H9 (cell line): ENCODE data around the gene FAM107A. TPM values are rescaled to one million over a fixed set of nuclear protein-coding genes. Genes with fewer than 3 reads are reported as not detected.

Experiments used
- DNase-seq: peaks from one replicate; pipeline ENCODE4 v3.0.0-alpha.2; 2017
- H2AFZ ChIP-seq: one replicate; pipeline ENCODE4 v1.6.1; 2013; ENCODE audit warnings: mild to moderate bottlenecking, low read length, control low read depth, moderate library complexity
- H2AK5ac ChIP-seq: 2 replicates; pipeline ENCODE4 v1.6.1; 2013; ENCODE audit warnings: low read length, control low read depth, mixed read lengths; ENCODE audit not compliant: insufficient read length
- H2BK120ac ChIP-seq: one replicate; pipeline ENCODE4 v1.6.1; 2013; ENCODE audit warnings: low read depth, mild to moderate bottlenecking, low read length, control low read depth, inconsistent platforms; ENCODE audit not compliant: poor library complexity, severe bottlenecking
- H2BK12ac ChIP-seq: 2 replicates; pipeline ENCODE4 v1.6.1; 2013; ENCODE audit warnings: low read length, control low read depth, mixed read lengths, low read depth; ENCODE audit not compliant: insufficient read length
- H2BK15ac ChIP-seq: 2 replicates; pipeline ENCODE4 v1.6.1; 2013; ENCODE audit warnings: low read depth, low read length, control low read depth
- H2BK20ac ChIP-seq: one replicate; pipeline ENCODE4 v1.6.1; 2013; ENCODE audit warnings: low read depth, mild to moderate bottlenecking, low read length, control low read depth, inconsistent platforms; ENCODE audit not compliant: poor library complexity, severe bottlenecking
- H2BK5ac ChIP-seq: 2 replicates; pipeline ENCODE4 v1.6.1; 2013; ENCODE audit warnings: low read length, control low read depth, mixed read lengths; ENCODE audit not compliant: insufficient read length
- H3K14ac ChIP-seq: 2 replicates; pipeline ENCODE4 v1.6.1; 2013; ENCODE audit warnings: low read length, control low read depth; ENCODE audit not compliant: insufficient read depth
- H3K18ac ChIP-seq: 2 replicates; pipeline ENCODE4 v1.6.1; 2013; ENCODE audit warnings: low read depth, mild to moderate bottlenecking, mixed read lengths, low read length, control low read depth; ENCODE audit not compliant: insufficient read length
- H3K23ac ChIP-seq: 2 replicates; pipeline ENCODE4 v1.6.1; 2013; ENCODE audit warnings: low read length, control low read depth, mixed read lengths, low read depth; ENCODE audit not compliant: insufficient read length
- H3K23me2 ChIP-seq: 2 replicates; pipeline ENCODE4 v1.6.1; 2013; ENCODE audit warnings: low read depth, mild to moderate bottlenecking, mixed read lengths, low read length, control low read depth; ENCODE audit not compliant: insufficient read length, poor library complexity, severe bottlenecking
- H3K27ac ChIP-seq: 2 replicates; pipeline ENCODE4 v1.5.1; 2013; ENCODE audit warnings: low read length, control low read depth, mixed read lengths, low read depth; ENCODE audit not compliant: insufficient read length
- H3K27me3 ChIP-seq: 2 replicates; pipeline ENCODE4 v1.6.1; 2013; ENCODE audit warnings: low read length, control low read depth, inconsistent platforms; ENCODE audit not compliant: insufficient read depth
- H3K4ac ChIP-seq: 2 replicates; pipeline ENCODE4 v1.6.1; 2013; ENCODE audit warnings: low read depth, mild to moderate bottlenecking, control low read depth, inconsistent platforms, low read length, moderate library complexity
- H3K4me1 ChIP-seq: 2 replicates; pipeline ENCODE4 v1.6.1; 2013; ENCODE audit warnings: low read length, control low read depth, inconsistent platforms; ENCODE audit not compliant: insufficient read depth
- H3K4me2 ChIP-seq: 2 replicates; pipeline ENCODE4 v1.6.1; 2013; ENCODE audit warnings: low read length, control low read depth, mixed read lengths; ENCODE audit not compliant: insufficient read length, insufficient read depth
- H3K56ac ChIP-seq: 2 replicates; pipeline ENCODE4 v1.6.1; 2013; ENCODE audit warnings: low read depth, mild to moderate bottlenecking, mixed read lengths, low read length, control low read depth; ENCODE audit not compliant: insufficient read length
- H3K79me1 ChIP-seq: 2 replicates; pipeline ENCODE4 v1.6.1; 2013; ENCODE audit warnings: low read depth, mild to moderate bottlenecking, moderate library complexity, low read length, control low read depth, inconsistent platforms; ENCODE audit not compliant: insufficient read depth, poor library complexity, severe bottlenecking
- H3K79me2 ChIP-seq: 2 replicates; pipeline ENCODE4 v1.6.1; 2013; ENCODE audit warnings: low read length, control low read depth, inconsistent platforms; ENCODE audit not compliant: insufficient read depth
- H3K9ac ChIP-seq: 2 replicates; pipeline ENCODE4 v1.6.1; 2013; ENCODE audit warnings: low read length, control low read depth, mixed read lengths; ENCODE audit not compliant: insufficient read length; ENCODE audit errors: extremely low read depth
- H3K9me3 ChIP-seq: one replicate; pipeline ENCODE4 v1.6.1; 2013; ENCODE audit warnings: low read depth, low read length, inconsistent platforms; ENCODE audit not compliant: control insufficient read depth
- H3T11ph ChIP-seq: one replicate; pipeline ENCODE4 v1.6.1; 2013; ENCODE audit warnings: mild to moderate bottlenecking, low read length, control low read depth, inconsistent platforms
- H4K20me1 ChIP-seq: one replicate; pipeline ENCODE4 v1.6.1; 2013; ENCODE audit not compliant: control insufficient read depth, insufficient read length, insufficient read depth
- H4K5ac ChIP-seq: 2 replicates; pipeline ENCODE4 v1.6.1; 2013; ENCODE audit warnings: low read depth, mild to moderate bottlenecking, mixed read lengths, low read length, control low read depth; ENCODE audit not compliant: insufficient read length
- H4K8ac ChIP-seq: replicated peaks from 2 replicates; pipeline ENCODE4 v1.6.1; 2013; ENCODE audit warnings: low read length, control low read depth, mixed read lengths, low read depth; ENCODE audit not compliant: insufficient read length
- H4K91ac ChIP-seq: 2 replicates; pipeline ENCODE4 v1.6.1; 2013; ENCODE audit warnings: low read depth, mild to moderate bottlenecking, moderate library complexity, mixed read lengths, low read length, control low read depth; ENCODE audit not compliant: insufficient read length
- H3K27ac Mint-ChIP-seq, 3 experiments: 2 replicates in 2 of 3; 3 replicates in 1 of 3; pipeline ENCODE4 v1.8.0; 2020 to 2021; ENCODE audit warnings: mixed read lengths in 3 of 3, mild to moderate bottlenecking in 1 of 3, moderate library complexity in 1 of 3
- H3K27me3 Mint-ChIP-seq: 2 replicates; pipeline ENCODE4 v1.8.0; 2021; ENCODE audit warnings: low read depth, mild to moderate bottlenecking, moderate library complexity, mixed read lengths
- H3K36me3 Mint-ChIP-seq, 3 experiments: 2 replicates in 2 of 3; 3 replicates in 1 of 3; pipeline ENCODE4 v1.8.0; 2020 to 2021; ENCODE audit warnings: low read depth in 3 of 3, mixed read lengths in 3 of 3; ENCODE audit not compliant: insufficient read depth in 1 of 3
- H3K4me1 Mint-ChIP-seq, 2 experiments: 2 replicates each; pipeline ENCODE4 v1.8.0; 2020; ENCODE audit warnings: mixed read lengths in 2 of 2
- H3K4me3 Mint-ChIP-seq, 2 experiments: 2 replicates in 1 of 2; 3 replicates in 1 of 2; pipeline ENCODE4 v1.8.0; 2020 to 2021; ENCODE audit warnings: mild to moderate bottlenecking in 2 of 2, mixed read lengths in 2 of 2, moderate library complexity in 1 of 2
- H3K9me3 Mint-ChIP-seq, 2 experiments: 2 replicates in 1 of 2; 3 replicates in 1 of 2; pipeline ENCODE4 v1.8.0; 2020; ENCODE audit warnings: mild to moderate bottlenecking in 2 of 2, mixed read lengths in 2 of 2, moderate library complexity in 1 of 2
- CTCF ChIP-seq: fragments of 200-600 bp; sonication (generic); conservative IDR thresholded peaks from 3 replicates; pipeline ENCODE4 v1.8.0; 2021; ENCODE audit warnings: antibody characterized with exemption, mild to moderate bottlenecking
- WGBS: extraction: QIAGEN DNeasy Blood & Tissue Kit; methylation state at CpG from one replicate; pipeline ENCODE4 v1.1.7; 2013; ENCODE audit warnings: missing lambda C conversion rate, low lambda C conversion rate, mixed read lengths; ENCODE audit not compliant: insufficient read length; ENCODE audit errors: extremely low coverage; 5-methylcytosine and 5-hydroxymethylcytosine counted together
- total RNA-seq: library from RNA; stranded (reverse); gene quantifications from 2 replicates; pipeline ENCODE4 v1.2.1, GENCODE V29; 2021

FAM107A gene
- total RNA-seq, 1 experiment from 2014 or later = 0.11 TPM

- peaks cover 27 to 31% of the 10 kb centered on the region in 2 experiments for H3K4me1 Mint-ChIP-seq
- no peak overlapping the region for H2BK5ac ChIP-seq
- peaks cover 4% of the 10 kb centered on the region; the same call in 1 of the 2 replicates for H3K4me1 ChIP-seq
- H3T11ph ChIP-seq = no peak overlapping the region
- no peaks in the 10 kb centered on the region for H3K27me3 ChIP-seq
- no peak overlapping the region for H2AK5ac ChIP-seq
- no peak overlapping the region for H3K9ac ChIP-seq
- no peaks in the 10 kb centered on the region for H3K9me3 ChIP-seq
- H2BK20ac ChIP-seq = no peak overlapping the region
- no peak overlapping the region for H3K56ac ChIP-seq
- no peak overlapping the region for H2BK15ac ChIP-seq
- H3K27ac Mint-ChIP-seq = peak overlapping the region; percentile 57 to 80 (median 64); a peak in 2 of 7 replicates
- no peak for TF ChIP-seq CTCF
- H3K79me1 ChIP-seq = no peaks in the 10 kb centered on the region
- H2BK12ac ChIP-seq = no peak overlapping the region
- no peak overlapping the region for H3K23ac ChIP-seq
- no peak overlapping the region for H2BK120ac ChIP-seq
- no peak overlapping the region for H2AFZ ChIP-seq
- no peak overlapping the region for H3K4me2 ChIP-seq
- 0 out of 7 replicates have a peak, but pooled peaks cover 0 to 4% (median 2%) of the 10 kb centered on the region in 3 experiments for H3K36me3 Mint-ChIP-seq
- peak; percentile 9 for DNase-seq
- WGBS = no CpG with 5 or more reads among the region's 6 CpGs
- no peak overlapping the region for H3K14ac ChIP-seq
- H3K23me2 ChIP-seq = no peaks in the 10 kb centered on the region
- peaks cover 4% of the 10 kb centered on the region in 2 experiments; a peak in 3 of 5 replicates for H3K9me3 Mint-ChIP-seq
- H3K27me3 Mint-ChIP-seq = peaks cover 4% of the 10 kb centered on the region
- H3K27ac ChIP-seq = no peak overlapping the region
- H3K4ac ChIP-seq = no peak overlapping the region
- H3K4me3 Mint-ChIP-seq = no peak overlapping the region
- H3K79me2 ChIP-seq = no peaks in the 10 kb centered on the region
- no peak overlapping the region for H4K8ac ChIP-seq
- H4K5ac ChIP-seq = no peak overlapping the region
- H3K18ac ChIP-seq = no peak overlapping the region
- H4K91ac ChIP-seq = no peak overlapping the region
- no peaks in the 10 kb centered on the region for H4K20me1 ChIP-seq
These were observed 19.7 kb downstream of the FAM107A start for GRCh38 chr3:58557491-58557890.
